Dedifferentiated amniotic fluid mesenchymal stem cell (primary cell): ENCODE data around the gene AR.

Experiments
- DNase-seq: peaks from one replicate; pipeline ENCODE4 v3.0.0-alpha.2; 2016; ENCODE audit errors: extremely low spot score

The AR gene

DNA sequence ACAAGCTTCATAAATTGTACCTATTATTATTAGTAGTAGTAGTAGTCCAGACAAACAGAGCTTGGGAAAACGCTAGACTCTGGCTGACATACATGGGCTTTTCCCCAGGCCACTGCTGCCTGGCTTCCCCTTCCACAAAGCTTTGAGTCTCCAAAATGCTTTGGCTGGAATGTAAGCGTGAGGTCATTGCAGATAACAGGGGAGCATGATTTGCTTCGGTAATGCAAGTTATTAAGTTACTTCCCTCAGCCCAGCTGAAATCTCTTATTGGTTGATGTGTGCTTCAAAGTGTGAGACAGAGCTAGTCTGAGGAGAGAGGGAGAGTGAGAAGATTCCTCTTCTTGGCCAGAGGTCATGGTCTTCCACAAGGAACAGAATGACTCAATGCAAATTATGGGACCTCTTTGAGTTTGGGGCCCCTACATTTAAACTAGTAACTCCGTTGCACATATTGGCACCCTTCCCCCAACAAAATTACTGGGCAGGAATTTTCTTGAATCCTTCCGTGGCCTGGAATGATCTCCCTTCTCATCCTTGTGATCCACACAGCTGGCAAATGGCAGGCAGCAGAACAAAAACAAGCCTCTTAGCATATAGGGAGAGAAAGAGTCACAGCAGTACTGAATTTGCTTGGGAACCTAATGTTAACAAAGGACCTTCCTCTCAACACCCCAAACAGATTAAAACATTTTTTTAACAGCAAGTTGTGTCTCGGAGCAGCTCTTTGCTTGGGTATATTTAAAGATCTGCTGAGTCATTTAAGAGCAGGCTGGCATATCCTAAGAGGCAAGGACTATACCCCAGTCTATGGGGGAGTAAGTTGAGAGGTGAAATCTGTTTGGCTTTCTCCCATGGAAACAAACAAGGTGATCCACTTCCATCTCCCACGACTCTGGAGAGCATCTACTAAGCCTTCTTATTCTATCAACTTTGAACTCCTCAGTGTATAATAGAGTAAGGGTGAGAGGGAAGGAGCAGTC, 19.9 kb downstream of the AR start:
- DNase-seq: no peak

DNA sequence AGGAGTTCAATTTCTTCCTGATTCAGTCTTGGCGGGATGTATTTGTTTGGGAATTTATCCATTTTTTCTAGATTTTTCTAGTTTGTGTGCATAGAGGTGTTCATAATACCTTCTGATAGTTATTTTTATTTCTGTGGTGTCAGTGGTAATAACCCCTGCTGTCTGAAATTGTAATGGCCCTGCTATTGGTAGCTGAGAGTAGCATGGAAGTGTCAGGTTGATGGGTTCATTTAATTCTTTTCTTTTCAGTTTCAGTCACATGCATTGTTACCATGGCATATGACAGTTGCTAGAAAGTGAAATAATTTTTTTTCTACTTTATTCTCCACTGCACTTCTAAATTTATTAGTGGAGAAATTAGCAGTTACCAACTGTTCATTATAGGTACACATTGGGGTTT, 20.7 kb downstream of the AR start:
- DNase-seq: no peak

DNA sequence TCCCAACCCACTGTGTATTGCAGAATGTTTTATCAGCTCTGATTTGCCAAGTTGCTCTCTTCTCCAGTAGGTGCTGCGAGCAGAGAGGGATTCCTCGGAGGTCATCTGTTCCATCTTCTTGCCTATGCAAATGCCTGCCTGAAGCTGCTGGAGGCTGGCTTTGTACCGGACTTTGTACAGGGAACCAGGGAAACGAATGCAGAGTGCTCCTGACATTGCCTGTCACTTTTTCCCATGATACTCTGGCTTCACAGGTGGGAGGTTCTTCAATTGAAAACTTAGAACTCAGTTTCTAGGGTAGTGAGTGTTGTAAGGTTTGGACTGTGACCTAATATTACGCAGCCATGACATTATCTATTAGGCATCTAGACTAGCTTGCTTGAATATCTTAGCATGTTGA, 24.9 kb downstream of the AR start:
- no peak for DNase-seq

DNA sequence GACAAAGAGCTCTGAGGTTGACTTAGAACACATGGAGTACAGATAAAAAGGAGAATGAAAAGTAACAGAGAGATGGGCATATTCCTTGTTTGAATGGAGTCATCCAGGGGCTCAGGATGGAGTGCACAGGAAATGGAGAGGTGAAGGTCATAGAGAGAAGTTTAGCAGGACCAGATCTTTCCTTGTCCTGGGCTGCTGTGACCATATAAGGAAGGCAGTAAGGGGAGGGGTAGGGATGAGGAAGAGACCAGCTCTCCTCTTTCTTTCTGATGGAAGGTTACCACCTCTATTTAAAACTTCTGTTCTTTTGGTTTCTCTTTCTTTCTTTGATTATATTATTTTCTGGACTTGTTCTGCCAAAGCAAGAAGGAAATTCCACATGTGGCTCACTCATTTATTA, 27.0 kb downstream of the AR start:
- DNase-seq: no peak

DNA sequence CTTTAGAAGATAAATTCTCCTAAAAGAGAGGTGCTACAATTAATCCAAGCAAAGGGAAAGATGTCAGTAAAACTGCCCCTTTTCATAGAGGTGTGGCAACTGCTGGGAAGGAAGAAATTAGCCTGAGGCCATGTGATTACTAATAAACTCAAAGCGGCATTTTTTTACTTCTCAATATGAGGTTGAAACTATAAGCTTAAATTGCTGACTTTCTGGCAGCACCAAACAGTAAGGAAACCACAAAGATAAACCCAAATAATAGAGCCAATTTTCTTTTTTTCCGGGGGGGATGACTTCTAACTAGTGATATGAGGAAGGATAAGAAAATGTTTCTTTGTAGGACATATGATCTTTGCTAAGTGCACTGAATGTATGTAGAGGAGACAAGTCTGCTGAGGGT, 30.9 kb downstream of the AR start:
- no peak for DNase-seq

DNA sequence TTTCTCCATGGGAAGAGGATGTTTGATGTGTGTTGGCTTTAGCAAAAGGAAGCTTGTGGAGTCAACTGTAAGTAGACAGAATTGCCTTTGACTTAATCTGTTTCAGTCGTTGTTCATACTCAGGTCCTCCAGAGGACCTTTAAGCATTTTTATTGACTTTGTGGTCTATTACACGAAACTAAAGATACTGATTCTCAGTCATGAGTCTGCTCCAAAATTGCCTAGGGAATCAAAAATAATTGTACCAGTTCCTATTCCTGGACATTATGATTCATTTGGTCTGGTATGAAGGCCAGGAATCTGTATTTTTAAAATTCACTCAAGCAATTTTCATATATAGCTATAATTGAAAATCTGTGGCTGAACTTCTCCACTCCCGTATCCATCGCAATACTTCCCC, 38.6 kb downstream of the AR start:
- DNase-seq: no peak

DNA sequence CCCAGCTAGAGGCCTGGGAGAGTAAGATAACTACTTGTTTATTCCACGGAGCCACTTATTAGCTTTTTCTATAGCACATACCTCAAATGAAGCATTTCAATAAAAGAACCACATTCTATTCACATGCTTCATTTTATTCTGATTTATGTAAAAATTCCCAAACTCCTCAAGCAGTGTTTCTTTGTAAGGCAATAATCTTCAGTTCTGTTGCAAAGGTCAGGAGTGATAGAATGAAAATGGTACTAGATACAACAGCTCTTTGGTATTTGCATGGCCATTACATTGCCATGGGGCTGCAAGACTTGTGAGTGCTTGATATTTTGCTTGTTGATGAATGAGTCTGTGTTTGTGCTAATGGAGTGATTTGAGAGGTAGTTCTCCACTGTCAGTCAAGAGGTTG, 39.4 kb downstream of the AR start:
- DNase-seq: no peak

DNA sequence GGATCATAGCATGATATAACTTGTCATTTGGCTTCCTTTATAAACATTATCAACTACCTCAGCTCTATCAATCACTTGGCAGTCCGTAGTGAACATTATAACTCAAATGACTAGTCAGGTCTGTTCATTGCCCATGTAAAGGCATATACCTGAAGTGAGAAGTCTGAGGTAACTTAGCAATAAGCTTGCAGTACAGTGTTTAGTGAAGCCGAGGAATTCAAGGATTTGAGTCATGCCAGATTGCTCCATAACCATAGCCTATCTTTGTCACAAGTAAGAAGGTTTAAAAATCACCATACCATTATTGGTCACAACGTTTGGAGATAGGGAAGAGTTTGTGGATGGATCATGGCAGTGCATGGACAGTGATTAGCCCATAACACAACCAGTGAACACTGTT, 41.6 kb downstream of the AR start:
- no peak for DNase-seq

DNA sequence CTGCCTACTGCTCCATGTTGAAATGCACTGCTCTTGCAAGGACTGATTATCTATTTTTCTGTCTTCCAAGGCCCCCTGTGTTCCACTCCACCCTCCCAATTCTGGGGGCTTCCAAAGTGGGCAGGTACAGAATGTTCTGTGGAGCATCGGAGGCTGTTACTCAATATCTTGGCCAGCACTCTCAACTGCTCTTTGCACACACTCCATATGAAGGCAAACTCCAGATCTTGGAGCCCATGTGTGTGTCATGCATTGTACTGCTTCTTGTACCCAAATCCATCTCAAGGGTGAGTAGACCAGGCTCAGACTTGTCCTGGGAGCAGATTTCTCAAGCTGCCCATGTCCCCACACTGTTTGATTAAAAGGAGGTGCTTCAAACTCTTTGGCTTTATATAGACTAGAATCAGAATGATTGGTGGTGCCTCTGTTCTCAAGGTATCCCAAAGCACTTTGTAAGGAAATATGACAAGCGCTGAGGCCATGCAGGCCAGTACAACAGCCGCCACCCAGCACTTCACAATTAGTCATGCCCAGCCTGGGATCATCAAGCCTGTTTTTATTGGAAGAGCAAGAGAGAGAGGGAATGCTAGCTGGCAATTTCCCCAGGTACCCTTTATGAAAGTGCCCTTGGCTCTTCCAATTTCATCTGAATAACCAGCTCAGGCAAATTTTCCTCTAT, 44.3 kb downstream of the AR start:
- DNase-seq: no peak

DNA sequence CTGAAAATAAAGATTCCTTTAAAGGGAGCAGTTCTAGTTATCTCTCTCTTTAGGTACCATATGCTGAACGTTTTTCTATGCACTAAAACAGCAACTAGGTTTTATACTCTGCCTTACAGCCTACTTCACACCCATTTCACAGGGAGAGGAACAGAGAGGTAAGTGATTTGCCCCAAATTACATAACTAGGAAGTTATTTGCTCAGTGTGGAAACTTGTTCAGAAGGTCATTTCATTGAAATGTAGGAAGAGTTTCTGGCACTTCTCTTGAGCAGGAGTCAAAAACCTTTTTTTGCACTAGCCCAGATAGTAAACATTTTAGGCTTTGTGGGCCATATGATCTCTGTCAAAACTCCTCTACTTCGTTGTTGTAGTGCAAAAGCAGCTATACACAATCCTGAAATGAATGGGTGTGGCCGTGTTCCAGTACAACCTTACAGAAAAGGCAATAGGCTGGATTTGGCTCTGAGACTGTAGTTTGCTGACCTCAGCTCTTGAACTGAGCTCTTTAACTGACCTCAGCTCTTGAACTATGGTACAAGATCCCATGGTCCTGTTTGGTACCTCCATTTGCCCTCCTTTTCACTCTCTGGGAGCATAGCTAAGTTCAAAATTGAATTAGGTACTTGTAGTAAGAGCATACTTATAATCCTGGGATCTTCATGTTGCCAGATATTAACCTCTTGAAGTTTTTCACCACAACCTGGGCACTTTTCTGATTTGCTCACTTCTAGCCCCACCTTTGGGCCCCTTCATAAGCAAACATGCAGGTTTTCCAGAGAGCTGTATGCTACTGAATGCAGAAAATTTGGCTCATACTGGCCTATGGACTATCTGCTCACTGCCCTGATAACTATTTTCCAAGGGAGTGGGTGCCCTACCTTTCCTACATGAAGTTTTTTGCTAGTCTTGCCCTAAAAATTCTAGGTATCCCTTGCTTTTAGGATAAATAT, 53.3 kb downstream of the AR start:
- no peak for DNase-seq

DNA sequence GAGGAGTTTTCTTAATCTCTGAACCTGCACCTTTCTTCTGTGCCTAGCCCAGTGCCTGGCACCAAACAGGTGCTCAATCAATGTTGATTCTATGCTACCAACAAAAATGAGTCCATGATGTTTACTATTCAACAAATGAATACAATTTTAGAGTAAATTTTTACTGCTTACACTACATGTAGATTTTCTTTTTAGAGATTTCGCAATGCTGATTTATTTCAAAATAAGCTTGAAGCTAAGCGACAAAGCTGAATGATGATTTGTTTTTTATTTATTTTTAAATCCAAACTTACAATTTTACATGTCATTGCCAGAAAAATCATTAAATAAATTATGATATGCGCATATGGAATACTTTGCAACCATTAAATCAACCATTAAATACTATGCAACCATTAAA, 55.7 kb downstream of the AR start:
- DNase-seq: no peak

DNA sequence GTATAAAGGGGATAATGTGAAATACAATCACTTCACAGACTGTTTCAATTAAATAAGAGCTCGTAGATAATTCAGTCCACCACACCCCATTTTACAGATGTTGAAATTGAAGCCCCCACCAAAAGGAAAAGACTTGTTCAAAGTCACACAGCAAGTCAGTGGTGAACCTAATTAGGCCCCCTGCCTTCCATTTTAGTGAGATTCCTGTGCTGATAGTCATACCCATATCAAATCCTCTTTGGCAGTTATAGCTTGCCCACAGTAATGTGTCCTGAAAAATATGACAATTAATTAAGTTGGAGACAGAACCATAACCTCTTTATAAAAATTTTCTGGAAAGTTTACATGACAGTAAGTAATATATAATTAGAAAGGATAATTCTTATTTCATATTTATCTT, 58.0 kb downstream of the AR start:
- DNase-seq: no peak

DNA sequence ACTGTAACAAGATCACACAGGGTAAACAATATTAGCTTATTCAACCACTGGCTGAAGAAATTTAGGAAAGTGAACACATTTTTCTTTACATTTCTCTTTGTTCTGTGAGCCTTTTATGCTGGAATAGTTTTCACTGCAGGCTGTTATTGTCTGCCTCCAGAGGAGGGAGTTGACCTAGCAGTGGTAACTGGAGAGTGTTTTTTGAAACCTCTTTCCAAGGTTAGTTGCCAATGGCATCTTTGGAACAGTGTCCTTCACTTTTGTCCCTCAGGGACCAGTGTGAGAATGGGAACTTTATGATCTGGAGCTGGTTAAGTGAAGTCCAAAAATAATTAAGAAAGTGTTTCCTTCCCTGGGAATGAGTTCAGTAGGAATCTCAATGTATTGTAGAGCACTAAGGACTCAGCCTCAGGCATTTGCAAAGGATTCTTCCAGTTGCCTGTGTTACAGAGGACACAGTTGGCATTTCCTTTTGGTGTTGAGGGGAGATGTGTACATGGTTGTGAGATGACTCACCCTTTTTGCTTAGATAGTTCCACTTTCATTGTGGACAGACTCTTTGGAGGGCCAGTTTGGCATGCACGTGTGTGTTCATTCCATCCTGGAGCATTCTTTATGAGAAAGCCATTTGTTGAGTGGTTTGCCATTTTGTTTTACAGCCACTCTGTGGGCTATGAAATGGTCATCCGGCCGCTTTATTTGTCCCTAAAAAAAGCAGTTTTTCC, 61.3 kb downstream of the AR start:
- DNase-seq: peak; percentile 32

DNA sequence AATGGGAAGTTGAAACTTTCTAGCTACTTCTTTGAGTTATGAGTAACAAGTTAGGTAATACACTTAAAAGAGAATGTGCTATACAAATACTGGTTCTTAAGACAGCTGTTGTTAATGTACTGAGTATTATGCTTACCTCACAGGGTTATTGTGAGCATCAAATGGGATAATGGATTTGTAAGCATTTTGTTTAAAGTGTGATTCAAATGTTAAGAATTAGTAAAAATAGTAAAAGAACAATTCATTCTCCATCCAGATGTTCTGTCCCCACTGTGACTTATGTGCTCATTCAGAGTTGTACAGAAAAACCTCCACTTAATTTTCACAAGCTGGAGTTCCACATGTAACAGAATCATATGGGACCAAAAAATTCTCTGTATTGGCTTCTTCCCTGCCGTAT, 63.6 kb downstream of the AR start:
- no peak for DNase-seq

DNA sequence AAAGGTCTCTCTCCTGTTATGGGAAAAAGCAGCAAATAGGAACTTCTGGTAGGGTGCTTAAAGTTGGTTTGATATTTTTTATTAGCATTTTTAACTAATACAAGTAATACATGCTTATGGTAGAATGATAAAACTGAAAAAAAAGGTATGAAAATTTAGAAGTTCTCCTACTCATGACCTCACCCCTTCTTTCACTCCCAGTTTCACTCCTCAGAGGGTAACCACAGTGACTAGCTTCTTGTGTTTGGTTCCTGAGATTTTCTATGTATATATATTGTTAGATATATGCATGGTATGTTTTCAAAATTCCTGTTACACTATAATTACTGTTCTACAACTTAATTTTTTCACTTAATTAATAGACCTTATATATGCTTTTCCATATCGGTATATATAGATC, 66.5 kb downstream of the AR start:
- no peak for DNase-seq

DNA sequence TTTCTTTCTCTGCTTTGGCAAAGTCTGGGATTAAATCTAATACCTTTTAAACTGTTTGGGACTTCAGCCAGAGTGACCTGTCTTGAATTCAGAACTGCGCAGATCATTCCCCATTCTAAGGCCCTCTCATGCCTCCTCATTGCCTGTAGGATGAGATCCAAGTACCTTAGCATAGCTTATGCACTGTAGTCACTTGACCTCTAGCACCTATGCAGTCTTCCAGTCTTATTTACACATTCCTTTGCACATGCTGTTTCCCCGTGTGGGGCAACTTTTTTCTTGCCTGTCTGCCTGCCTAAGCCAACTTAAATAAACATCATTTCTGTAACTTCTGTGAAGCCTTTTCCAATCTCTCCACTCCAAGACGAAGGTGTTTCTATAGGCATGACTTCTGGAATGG, 68.4 kb downstream of the AR start:
- DNase-seq: no peak

DNA sequence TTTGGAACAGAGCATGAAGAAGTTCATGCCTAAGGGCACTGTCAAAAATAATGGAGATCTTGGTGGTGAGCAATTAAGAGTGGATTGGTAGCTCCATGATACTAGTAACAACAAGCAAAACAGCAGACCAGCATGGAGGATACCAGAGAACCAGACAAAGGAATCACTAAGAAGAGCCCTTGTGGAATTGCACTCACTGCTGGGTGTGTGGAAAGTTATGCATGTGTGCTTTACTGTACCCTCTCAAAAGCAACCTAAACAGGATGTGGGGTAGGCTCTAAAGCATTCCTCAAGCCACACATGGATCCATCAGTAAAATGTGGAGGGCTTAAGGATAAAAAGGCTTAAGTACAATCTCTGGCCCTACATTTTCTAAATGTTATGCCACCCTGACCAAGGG, 69.5 kb downstream of the AR start:
- no peak for DNase-seq

DNA sequence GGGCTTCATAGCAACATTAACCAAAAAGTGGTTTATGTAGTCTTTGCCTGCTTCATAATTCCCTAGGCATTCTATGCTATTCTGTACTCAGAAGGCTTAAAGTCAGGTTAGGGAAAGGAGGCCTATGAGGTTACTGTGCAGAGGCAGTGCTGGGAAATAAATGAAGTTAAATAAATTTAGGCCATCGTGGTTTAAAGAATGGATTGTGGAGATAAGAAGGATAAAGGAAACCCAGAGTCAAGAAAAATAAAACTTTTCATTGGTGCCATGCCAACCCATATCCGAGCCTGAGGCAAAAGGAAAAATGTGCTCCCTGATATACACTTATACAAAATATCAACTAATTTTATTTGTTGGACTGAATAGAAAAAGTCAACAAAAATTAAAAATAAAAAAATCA, 70.2 kb downstream of the AR start:
- no peak for DNase-seq

DNA sequence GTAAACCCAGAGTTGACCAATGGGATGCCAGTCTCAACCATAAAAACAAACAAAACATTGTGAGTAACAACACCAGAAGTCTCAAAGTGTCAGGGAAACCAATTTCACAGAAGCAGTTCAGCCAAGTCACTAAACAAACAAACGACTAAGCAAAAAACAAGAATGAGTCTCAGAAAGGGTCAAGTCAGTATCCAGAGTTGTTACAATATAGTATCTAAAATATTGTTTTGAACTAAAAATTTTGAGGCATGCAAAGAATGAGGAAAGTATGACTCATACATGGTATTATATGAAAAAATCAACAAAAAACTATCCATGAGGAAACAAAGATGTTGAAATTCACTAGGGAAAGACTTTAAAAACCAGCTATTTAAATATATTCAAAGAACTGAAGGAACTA, 70.6 kb downstream of the AR start:
- no peak for DNase-seq

DNA sequence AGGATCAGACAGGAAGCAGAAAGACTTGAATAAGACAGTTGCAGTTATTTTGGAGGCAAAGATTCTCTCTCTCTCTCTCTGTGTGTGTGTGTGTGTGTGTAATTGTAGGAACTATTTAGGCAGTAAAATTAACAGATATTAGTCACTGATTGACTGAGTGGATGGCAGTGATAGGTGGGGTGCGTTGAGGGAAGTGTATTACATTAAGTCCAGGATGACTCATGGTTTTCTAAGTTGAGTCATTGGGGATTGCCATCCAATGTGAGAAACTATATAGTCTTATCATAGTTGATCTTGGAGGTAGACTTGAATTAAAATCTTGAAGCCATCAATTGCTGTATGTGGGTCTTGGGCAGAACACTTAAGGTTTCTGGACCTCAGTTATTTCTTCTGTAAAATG, 75.4 kb downstream of the AR start:
- DNase-seq: no peak

DNA sequence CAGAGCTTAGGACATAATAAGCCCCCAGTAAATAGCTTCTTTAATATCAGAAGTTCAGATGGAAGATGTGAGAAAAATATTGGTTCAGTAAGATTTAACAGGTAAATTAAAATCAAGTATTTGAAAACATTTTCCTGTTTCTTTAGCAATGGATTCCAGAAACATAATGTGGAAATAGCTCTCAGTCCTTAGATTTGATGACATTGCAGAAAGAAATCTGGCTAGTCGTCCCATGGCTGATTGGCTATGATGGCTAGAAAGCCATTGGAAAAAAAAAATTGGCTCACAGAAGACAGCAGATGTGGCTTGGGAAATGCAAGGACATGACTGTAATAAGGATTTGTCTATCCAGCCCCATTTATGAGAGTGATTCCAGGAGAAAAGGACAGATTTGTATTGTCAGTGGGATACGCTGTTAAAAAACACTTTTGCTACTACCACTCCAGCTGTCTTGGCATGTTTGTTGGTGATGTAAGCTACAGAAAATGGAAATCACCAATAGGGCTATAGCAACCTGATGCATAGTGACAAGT, 78.3 kb downstream of the AR start:
- DNase-seq: no peak
